Activated naive CD8-positive, alpha-beta T cell treated with anti-CD3 and anti-CD28 coated beads for 36 hours (primary cell): Measurements from ENCODE around the gene NMT2. TPM values are rescaled to one million over a fixed set of nuclear protein-coding genes. Genes with fewer than 3 reads are reported as not detected.

ENCODE experiments used
- DNase-seq: peaks from one replicate; pipeline ENCODE4 v3.0.0; 2021
- H3K27ac Mint-ChIP-seq: one replicate; pipeline ENCODE4 v1.8.0; 2022; ENCODE audit warnings: mild to moderate bottlenecking, moderate library complexity, mixed read lengths
- H3K27me3 Mint-ChIP-seq: one replicate; pipeline ENCODE4 v1.8.0; 2022; ENCODE audit warnings: mild to moderate bottlenecking, mixed read lengths
- H3K36me3 Mint-ChIP-seq: one replicate; pipeline ENCODE4 v1.8.0; 2021; ENCODE audit warnings: mild to moderate bottlenecking, mixed read lengths
- H3K4me1 Mint-ChIP-seq: one replicate; pipeline ENCODE4 v1.8.0; 2021; ENCODE audit warnings: mixed read lengths
- H3K4me3 Mint-ChIP-seq: one replicate; pipeline ENCODE4 v1.8.0; 2022; ENCODE audit warnings: mild to moderate bottlenecking, moderate library complexity, mixed read lengths
- H3K9me3 Mint-ChIP-seq: one replicate; pipeline ENCODE4 v1.8.0; 2022; ENCODE audit warnings: mixed read lengths
- total RNA-seq, 2 experiments: library from RNA; stranded (reverse); gene quantifications; one replicate each; pipeline ENCODE4 v1.2.3, GENCODE V29; 2021

Gene NMT2
- total RNA-seq, 2 experiments from 2014 or later, result 11.3 to 11.7 TPM

- no peaks in the 10 kb centered on the region for H3K27me3 Mint-ChIP-seq
- H3K27ac Mint-ChIP-seq, result no peak overlapping the region
- peaks cover 4% of the 10 kb centered on the region for H3K9me3 Mint-ChIP-seq
- no peaks in the 10 kb centered on the region for H3K4me1 Mint-ChIP-seq
- no peak overlapping the region for H3K4me3 Mint-ChIP-seq
- DNase-seq, result no peak
- H3K36me3 Mint-ChIP-seq, result no peaks in the 10 kb centered on the region
Measured at GRCh38 chr10:15067154-15067553, 101.3 kb downstream of the NMT2 start.

GRCh38 chr10:15060638-15061037, 107.9 kb downstream of the NMT2 start:
- H3K4me3 Mint-ChIP-seq, result no peak overlapping the region
- no peak overlapping the region for H3K27ac Mint-ChIP-seq
- no peak for DNase-seq
- no peaks in the 10 kb centered on the region for H3K4me1 Mint-ChIP-seq
- peaks cover 18% of the 10 kb centered on the region for H3K9me3 Mint-ChIP-seq
- peaks cover 9% of the 10 kb centered on the region for H3K27me3 Mint-ChIP-seq
- peaks cover 6% of the 10 kb centered on the region for H3K36me3 Mint-ChIP-seq

GRCh38 chr10:15059914-15060313, 108.6 kb downstream of the NMT2 start:
- H3K9me3 Mint-ChIP-seq, result peaks cover 14% of the 10 kb centered on the region
- no peak overlapping the region for H3K27ac Mint-ChIP-seq
- H3K27me3 Mint-ChIP-seq, result peaks cover 9% of the 10 kb centered on the region
- no peak for DNase-seq
- no peaks in the 10 kb centered on the region for H3K4me1 Mint-ChIP-seq
- peaks cover 6% of the 10 kb centered on the region for H3K36me3 Mint-ChIP-seq
- no peak overlapping the region for H3K4me3 Mint-ChIP-seq

- Mint-ChIP-seq H3K27me3 (peaks cover 9% of the 10 kb centered on the region), H3K9me3 (peaks cover 14% of the 10 kb centered on the region), H3K4me1 (no peaks in the 10 kb centered on the region), H3K27ac (no peak overlapping the region), H3K36me3 (peaks cover 6% of the 10 kb centered on the region), H3K4me3 (no peak overlapping the region)
- no peak for DNase-seq
Measured at GRCh38 chr10:15058689-15059088, 109.8 kb downstream of the NMT2 start.

Other genes starting within 250 kb of the NMT2 start
- 10 to 100 TPM; 19.8 to 21.4 TPM for gene DCLRE1C, start 214.6 kb downstream of the NMT2 start, total RNA-seq
- gene MEIG1, start 209.3 kb downstream of the NMT2 start, total RNA-seq, result 1 to 10 TPM in 1 of 2 experiments, under 1 TPM in 1; 0.92 to 1.1 TPM
- gene OLAH, start 124.8 kb downstream of the NMT2 start, total RNA-seq, result 1 to 10 TPM; 1.2 to 2.0 TPM
- 1 to 10 TPM; 1.3 to 1.8 TPM for gene ACBD7, start 79.9 kb downstream of the NMT2 start, total RNA-seq
- 10 to 100 TPM; 27.8 to 28.5 TPM for gene RPP38, start 71.3 kb downstream of the NMT2 start, total RNA-seq
- 1 to 10 TPM; 5.6 to 7.0 TPM for gene FAM171A1, start 202.6 kb upstream of the NMT2 start, total RNA-seq